Karpas-422 (cell line): ENCODE results near the gene AHSG. TPM values are rescaled to one million over a fixed set of nuclear protein-coding genes. Genes with fewer than 3 reads are reported as not detected.

ENCODE experiments used
- DNase-seq: peaks from one replicate; pipeline ENCODE4 v3.0.0-alpha.2; 2015
- H2AFZ ChIP-seq: fragments of 200-600 bp; sonication (generic); 2 replicates; pipeline ENCODE4 v1.6.1; 2014; ENCODE audit warnings: antibody characterized with exemption, low read length, mixed read lengths
- H3K27ac ChIP-seq: fragments of 200-600 bp; sonication (generic); 2 replicates; pipeline ENCODE4 v1.5.1; 2014; ENCODE audit warnings: mild to moderate bottlenecking, low read length, moderate library complexity
- H3K27me3 ChIP-seq: fragments of 200-600 bp; sonication (generic); 2 replicates; pipeline ENCODE4 v1.6.1; 2014; ENCODE audit warnings: low read length, mixed read lengths
- H3K36me3 ChIP-seq: fragments of 200-600 bp; sonication (generic); 2 replicates; pipeline ENCODE4 v1.6.1; 2014; ENCODE audit warnings: low read length, mixed read lengths; ENCODE audit not compliant: insufficient read depth
- H3K4me1 ChIP-seq: fragments of 200-600 bp; sonication (generic); 2 replicates; pipeline ENCODE4 v1.6.1; 2014; ENCODE audit warnings: mild to moderate bottlenecking, low read length, mixed read lengths
- H3K4me2 ChIP-seq: fragments of 200-600 bp; sonication (generic); 2 replicates; pipeline ENCODE4 v1.6.1; 2014; ENCODE audit warnings: low read length, low read depth, mild to moderate bottlenecking; ENCODE audit not compliant: poor library complexity, severe bottlenecking
- H3K4me3 ChIP-seq: fragments of 200-600 bp; sonication (generic); 2 replicates; pipeline ENCODE4 v1.5.1; 2014; ENCODE audit warnings: mild to moderate bottlenecking, antibody characterized with exemption, low read length, mixed read lengths
- H3K79me2 ChIP-seq: fragments of 200-600 bp; sonication (generic); 2 replicates; pipeline ENCODE4 v1.6.1; 2014; ENCODE audit warnings: mild to moderate bottlenecking, low read length, mixed read lengths
- H3K9ac ChIP-seq: fragments of 200-600 bp; sonication (generic); 2 replicates; pipeline ENCODE4 v1.6.0; 2014; ENCODE audit warnings: low read length
- H3K9me2 ChIP-seq: fragments of 200-600 bp; sonication (generic), shearing (Covaris generic); replicated peaks from 2 replicates; pipeline ENCODE4 v1.6.0; 2014; ENCODE audit warnings: mild to moderate bottlenecking, low read length, moderate library complexity; ENCODE audit not compliant: insufficient read depth
- H3K9me3 ChIP-seq: fragments of 300-700, 200-600 bp; sonication (generic); 2 replicates; pipeline ENCODE4 v1.6.1; 2014; ENCODE audit warnings: low read length, mixed read lengths
- H4K20me1 ChIP-seq: fragments of 200-600 bp; sonication (generic); 2 replicates; pipeline ENCODE4 v1.6.1; 2014; ENCODE audit warnings: mild to moderate bottlenecking, antibody characterized with exemption, low read length, low read depth; ENCODE audit not compliant: insufficient read depth
- total RNA-seq: library from RNA; depleted of rRNA; stranded (reverse); fragments of >200 nt; shearing (Covaris generic); gene quantifications from 2 replicates; pipeline ENCODE4 v1.2.3, GENCODE V29; 2014; ENCODE audit warnings: low replicate concordance

Gene AHSG
- total RNA-seq, 1 experiment from 2014 or later, result not detected

DNA sequence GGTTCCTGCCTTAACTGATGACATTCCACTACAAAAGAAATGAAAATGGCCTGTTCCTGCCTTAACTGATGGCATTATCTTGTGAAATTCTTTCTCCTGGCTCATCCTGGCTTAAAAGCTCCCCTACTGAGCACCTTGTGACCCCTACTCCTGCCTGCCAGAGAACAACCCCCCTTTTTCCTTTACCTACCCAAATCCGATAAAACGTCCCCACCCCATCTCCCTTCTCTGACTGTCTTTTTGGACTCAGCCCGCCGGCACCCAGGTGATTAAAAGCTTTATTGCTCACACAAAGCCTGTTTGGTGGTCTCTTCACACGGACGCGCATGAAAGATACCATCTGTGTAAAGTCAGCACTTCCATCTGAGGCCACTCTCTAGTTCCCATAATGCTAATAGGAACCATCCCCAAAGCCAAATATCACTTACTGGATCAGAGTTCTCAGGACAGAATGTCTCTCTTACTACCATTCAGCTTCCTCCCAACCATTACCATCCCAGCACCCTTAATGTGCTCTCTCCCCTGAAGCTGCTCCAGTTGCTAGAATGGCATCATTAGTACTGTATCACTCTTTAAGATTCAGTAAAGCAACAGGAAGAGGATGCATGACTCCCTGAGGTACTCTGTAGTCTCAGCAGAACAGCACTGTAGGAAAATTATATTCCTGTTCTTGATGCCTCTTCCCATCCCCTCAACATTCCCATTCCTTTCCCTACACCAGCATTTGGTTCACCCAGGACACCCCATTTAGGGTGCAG, 50.7 kb downstream of the AHSG start:
- H3K4me3 ChIP-seq, result no peak overlapping the region
- H3K27ac ChIP-seq, result no peak overlapping the region
- no peaks in the 10 kb centered on the region for H3K9me3 ChIP-seq
- no peaks in the 10 kb centered on the region for H3K27me3 ChIP-seq
- no peaks in the 10 kb centered on the region for H3K36me3 ChIP-seq
- no peaks in the 10 kb centered on the region for H4K20me1 ChIP-seq
- no peak overlapping the region for H3K4me2 ChIP-seq
- H3K79me2 ChIP-seq, result no peaks in the 10 kb centered on the region
- no peaks in the 10 kb centered on the region for H3K4me1 ChIP-seq
- no peak overlapping the region for H3K9ac ChIP-seq
- H2AFZ ChIP-seq, result no peak overlapping the region
- no peak for DNase-seq
- H3K9me2 ChIP-seq, result no peaks in the 10 kb centered on the region

DNA sequence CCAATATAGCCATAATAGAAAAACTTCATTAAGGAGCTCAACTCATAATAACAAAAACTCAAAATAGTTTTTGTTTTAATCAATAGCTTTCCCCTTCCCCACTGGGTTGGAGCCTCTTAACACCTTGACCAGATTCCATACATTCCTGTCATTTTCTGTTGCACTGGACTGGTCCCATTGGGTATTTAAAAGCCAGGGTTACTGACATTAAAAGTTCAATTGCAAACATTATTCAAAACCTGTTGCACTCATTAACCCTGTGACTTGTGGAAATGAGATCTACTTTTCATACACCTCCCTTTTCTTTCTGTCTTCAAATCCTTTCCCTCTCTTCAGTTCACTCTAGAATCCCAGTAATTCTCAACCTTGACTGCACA, 51.2 kb downstream of the AHSG start:
- H3K9ac ChIP-seq, result no peak overlapping the region

DNA sequence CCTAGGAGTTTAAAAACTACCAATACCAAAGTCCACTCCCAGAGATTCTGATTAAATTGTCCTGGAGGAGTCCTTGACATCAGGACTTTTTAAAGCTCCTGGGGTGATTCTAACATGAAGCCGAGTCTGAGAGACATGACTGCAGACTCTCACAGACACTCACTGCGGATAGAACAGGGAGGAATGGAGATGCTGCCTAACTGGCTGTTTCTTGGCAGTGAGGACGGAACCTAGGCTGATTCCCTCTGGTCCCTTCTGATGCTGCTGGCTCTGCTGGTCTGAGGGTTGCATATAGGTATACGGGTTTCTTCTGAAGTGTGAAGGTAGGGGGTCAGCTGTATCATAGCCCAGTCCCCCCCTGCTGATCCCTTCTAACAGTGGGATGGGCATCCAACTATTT, 51.6 kb downstream of the AHSG start:
- no peak overlapping the region for H3K4me2 ChIP-seq
- no peaks in the 10 kb centered on the region for H4K20me1 ChIP-seq
- no peak overlapping the region for H2AFZ ChIP-seq
- no peaks in the 10 kb centered on the region for H3K27me3 ChIP-seq
- H3K36me3 ChIP-seq, result no peaks in the 10 kb centered on the region
- H3K4me1 ChIP-seq, result no peaks in the 10 kb centered on the region
- no peaks in the 10 kb centered on the region for H3K79me2 ChIP-seq
- no peak for DNase-seq
- no peak overlapping the region for H3K9ac ChIP-seq
- no peaks in the 10 kb centered on the region for H3K9me2 ChIP-seq
- H3K27ac ChIP-seq, result no peak overlapping the region
- H3K4me3 ChIP-seq, result no peak overlapping the region
- H3K9me3 ChIP-seq, result no peaks in the 10 kb centered on the region

More for the DNA sequence above, 51.2 kb downstream of the AHSG start:
- Histone ChIP-seq H3K27ac (no peak overlapping the region), H3K4me2 (no peak overlapping the region), H3K4me1 (no peaks in the 10 kb centered on the region), H3K9me2 (no peaks in the 10 kb centered on the region), H3K9me3 (no peaks in the 10 kb centered on the region), H3K4me3 (no peak overlapping the region), H3K27me3 (no peaks in the 10 kb centered on the region), H3K36me3 (no peaks in the 10 kb centered on the region), H3K79me2 (no peaks in the 10 kb centered on the region), H4K20me1 (no peaks in the 10 kb centered on the region), H2AFZ (no peak overlapping the region)
- DNase-seq, result no peak

DNA sequence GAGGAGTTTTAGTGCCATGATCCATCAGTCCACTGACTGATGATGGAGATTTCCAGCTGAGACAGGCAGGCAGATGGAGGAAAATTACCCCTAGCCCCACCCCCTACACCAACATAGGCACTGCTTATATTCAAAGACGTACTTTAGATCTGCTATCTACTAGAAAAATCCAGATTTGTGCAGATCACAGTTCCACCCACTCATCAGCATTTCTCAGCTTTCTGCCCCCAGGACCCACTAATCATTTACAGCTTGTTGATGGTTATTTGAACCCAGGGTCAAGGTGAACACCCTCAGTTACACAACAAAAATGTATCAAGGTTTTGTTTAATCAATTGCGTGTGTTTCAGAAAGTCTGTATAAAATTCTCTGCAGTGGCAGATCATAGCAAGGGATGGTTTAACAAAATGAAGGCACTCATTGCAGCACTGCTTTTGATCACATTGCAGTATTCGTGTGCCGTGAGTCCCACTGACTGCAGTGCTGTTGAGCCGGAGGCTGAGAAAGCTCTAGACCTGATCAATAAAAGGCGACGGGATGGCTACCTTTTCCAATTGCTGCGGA, 52.8 kb downstream of the AHSG start, which contains the start of gene HRG:
Gene HRG, plus strand, starts transcription at position 390 of the 564 bp plus-strand sequence. Its CDS starts 18 bp downstream, at position 408.
- Histone ChIP-seq H3K9ac (no peak within 1 kb of the TSS), H3K79me2 (no peaks in the 10 kb centered on the region), H3K4me1 (no peaks in the 10 kb centered on the region), H3K9me2 (no peaks in the 10 kb centered on the region), H3K27me3 (no peaks in the 10 kb centered on the region), H3K4me2 (no peak within 1 kb of the TSS), H3K4me3 (no peak within 1 kb of the TSS), H3K9me3 (no peaks in the 10 kb centered on the region), H4K20me1 (no peaks in the 10 kb centered on the region), H3K36me3 (no peaks in the 10 kb centered on the region), H3K27ac (no peak within 1 kb of the TSS), H2AFZ (no peak within 1 kb of the TSS)
- no peak for DNase-seq

DNA sequence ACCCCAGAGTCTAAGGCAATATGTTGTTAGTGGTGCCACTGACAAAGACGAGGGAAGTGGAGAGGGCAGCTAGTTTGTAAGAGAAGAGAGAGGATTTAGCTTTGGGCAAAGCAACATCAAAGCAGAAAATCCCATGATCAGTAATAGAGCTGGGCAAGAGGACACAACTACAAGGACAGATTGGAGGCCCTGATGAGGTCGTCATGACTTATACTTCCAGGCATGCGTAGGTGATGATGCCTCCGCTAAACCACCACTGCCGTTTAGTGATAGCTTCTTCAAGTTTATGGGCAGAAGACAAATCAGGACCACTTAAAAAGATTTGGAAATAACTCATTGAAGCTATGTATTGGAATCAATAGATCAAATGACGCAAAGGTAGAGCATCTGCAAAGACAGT, 55.6 kb downstream of the AHSG start:
- Histone ChIP-seq H3K9me2 (no peaks in the 10 kb centered on the region), H3K27me3 (no peaks in the 10 kb centered on the region), H3K9me3 (no peaks in the 10 kb centered on the region), H3K36me3 (no peaks in the 10 kb centered on the region), H3K4me1 (no peaks in the 10 kb centered on the region), H4K20me1 (no peaks in the 10 kb centered on the region), H2AFZ (no peak overlapping the region), H3K9ac (no peak overlapping the region), H3K79me2 (no peaks in the 10 kb centered on the region), H3K4me2 (no peak overlapping the region), H3K4me3 (no peak overlapping the region), H3K27ac (no peak overlapping the region)
- DNase-seq, result no peak

DNA sequence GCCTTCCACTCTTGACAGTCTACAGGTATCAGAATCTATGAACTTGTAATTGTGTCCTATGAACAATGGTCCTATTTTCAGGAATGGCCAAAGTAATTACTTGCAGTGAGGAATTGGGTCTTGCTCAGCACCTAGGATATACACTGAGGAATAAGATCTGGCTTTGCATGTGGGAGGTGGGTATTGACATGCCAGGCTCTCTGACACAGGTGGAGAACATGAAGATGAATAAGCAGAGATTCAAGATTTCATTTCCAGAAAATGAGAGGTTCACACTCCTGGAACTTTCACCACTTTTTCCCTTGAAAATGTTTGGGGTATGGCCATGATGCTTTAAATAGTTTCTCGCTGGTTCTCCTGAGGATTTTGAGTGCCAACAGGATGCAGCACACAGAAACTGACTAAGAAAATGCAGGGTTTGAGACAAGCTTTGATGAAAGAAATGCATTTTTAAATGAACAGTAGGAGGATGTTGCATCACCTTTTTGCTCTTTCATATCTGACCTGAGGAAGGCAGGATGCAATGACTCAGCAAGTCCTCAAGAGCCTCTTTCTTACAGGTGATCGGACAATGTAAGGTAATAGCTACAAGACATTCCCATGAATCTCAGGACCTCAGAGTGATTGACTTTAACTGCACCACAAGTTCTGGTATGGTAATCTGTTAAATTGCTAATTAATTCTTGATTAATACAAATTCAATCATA, 56.7 kb downstream of the AHSG start:
- DNase-seq, result no peak
- H3K4me3 ChIP-seq, result no peak overlapping the region
- H2AFZ ChIP-seq, result no peak overlapping the region
- H3K36me3 ChIP-seq, result no peaks in the 10 kb centered on the region
- no peak overlapping the region for H3K4me2 ChIP-seq
- H3K27me3 ChIP-seq, result no peaks in the 10 kb centered on the region
- H3K4me1 ChIP-seq, result no peaks in the 10 kb centered on the region
- H3K27ac ChIP-seq, result no peak overlapping the region
- no peaks in the 10 kb centered on the region for H3K9me3 ChIP-seq
- H3K9me2 ChIP-seq, result no peaks in the 10 kb centered on the region
- H4K20me1 ChIP-seq, result no peaks in the 10 kb centered on the region
- no peaks in the 10 kb centered on the region for H3K79me2 ChIP-seq
- H3K9ac ChIP-seq, result no peak overlapping the region

DNA sequence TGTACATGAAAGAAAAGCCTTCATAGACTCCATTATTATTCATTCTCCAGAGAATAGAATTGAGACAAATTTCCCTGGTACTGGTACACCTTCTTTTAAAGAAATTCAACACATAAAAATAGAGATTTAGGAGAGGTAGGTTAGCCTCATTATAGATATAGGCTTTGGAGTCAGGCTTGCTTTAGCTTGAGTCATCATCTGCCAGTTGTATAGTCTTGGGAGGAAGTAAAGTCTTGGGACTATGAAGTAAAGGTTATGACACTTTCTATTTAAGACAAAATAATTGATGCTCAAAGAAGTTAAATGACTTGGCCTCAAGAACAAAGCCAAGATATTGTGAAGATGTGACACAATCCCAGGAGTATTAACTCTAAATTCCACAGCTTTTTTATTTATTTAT, 57.3 kb downstream of the AHSG start:
- Histone ChIP-seq H3K4me2 (no peak overlapping the region), H3K27ac (no peak overlapping the region), H4K20me1 (no peaks in the 10 kb centered on the region)

More for the DNA sequence above, 57.3 kb downstream of the AHSG start:
- H3K9me2 ChIP-seq, result no peaks in the 10 kb centered on the region
- H2AFZ ChIP-seq, result no peak overlapping the region
- no peaks in the 10 kb centered on the region for H3K27me3 ChIP-seq
- no peak overlapping the region for H3K4me3 ChIP-seq
- H3K36me3 ChIP-seq, result no peaks in the 10 kb centered on the region
- no peaks in the 10 kb centered on the region for H3K79me2 ChIP-seq
- DNase-seq, result no peak
- H3K4me1 ChIP-seq, result no peaks in the 10 kb centered on the region
- H3K9ac ChIP-seq, result no peak overlapping the region
- H3K9me3 ChIP-seq, result no peaks in the 10 kb centered on the region
